ENCODE data around the gene CDK12.
"Not testable (repeated sequence)": the region's sequence is repeated elsewhere in the genome, so short reads cannot be mapped to it uniquely, and the experiment has no call there.

CDK12 gene

DNA sequence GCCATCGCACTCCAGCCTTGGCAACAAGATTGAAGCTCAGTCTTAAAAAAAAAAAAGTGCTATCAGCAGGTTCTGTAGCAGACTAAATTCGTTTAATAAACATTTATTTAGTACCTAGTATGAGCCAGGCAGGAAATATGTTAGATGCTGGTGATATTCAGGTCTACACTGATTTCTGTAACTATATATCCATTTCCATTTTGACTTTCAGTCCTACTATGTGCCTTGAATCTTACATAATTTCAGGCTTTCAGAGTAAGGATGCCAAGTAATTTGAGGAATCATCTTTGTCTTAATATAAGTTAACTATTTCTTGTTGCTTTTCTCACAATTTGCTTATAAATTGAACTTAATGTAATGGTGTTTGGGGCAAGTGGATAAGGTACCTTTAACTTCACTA lies 46.2 kb downstream of the CDK12 start:
- no peak for DNase-seq

DNA sequence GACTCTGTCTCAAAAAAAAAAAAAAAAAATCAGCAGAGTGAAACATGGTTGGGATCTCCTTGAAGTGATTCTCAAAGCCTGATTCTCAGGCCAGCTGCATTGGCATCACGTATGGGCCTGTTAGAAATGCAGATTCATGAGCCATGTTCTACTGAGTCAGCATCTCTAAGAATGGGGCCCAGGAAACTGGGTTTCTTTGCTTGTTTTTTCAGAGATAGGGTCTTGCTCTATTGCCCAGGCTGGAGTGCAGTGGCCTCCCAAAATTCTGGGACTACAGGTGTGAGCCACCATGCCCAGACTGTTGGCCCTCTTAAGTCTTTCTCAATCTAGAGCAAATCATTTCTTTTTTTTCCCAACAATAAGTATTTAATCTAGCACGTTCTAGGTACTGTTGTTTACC lies 47.7 kb downstream of the CDK12 start:
- DNase-seq, result no peak

DNA sequence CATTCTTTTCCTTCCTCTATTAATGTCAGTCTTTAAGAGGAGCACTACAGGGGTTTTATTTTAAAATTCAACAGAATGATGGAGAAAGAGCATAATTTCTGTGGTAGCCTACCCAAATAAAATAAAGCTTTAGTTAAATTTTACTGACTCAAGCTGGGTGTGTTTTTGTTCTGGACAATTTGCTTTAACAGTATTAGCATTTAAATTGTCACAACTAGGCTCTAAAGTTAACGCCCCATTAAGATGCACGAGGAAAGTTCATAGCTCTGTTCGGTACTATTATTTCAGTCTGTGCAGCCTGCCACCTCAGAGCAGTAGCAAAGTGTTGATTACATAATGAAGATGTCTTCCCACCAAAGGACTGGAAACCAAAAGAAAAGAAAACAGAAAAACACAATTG lies 52.0 kb downstream of the CDK12 start:
- no peak for DNase-seq

DNA sequence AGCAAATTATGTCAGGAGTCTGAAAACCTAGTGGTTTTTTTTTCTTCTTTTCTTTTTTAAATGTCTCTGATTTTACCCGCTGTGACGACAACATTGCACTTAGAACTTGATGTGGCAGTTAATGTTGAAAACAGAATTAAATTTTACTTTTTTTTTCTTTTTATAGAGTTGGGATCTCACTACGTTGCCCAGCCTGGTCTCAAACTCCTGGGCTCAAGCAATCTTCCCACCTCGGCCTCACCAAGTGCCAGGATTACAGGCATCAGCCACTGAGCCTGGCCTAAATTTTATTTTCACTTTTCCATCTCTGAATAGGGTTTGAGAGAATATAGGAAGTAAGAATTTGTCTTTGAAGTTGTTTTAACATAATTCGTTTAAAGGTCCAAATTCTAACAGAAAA lies 52.6 kb downstream of the CDK12 start:
- no peak for DNase-seq

DNA sequence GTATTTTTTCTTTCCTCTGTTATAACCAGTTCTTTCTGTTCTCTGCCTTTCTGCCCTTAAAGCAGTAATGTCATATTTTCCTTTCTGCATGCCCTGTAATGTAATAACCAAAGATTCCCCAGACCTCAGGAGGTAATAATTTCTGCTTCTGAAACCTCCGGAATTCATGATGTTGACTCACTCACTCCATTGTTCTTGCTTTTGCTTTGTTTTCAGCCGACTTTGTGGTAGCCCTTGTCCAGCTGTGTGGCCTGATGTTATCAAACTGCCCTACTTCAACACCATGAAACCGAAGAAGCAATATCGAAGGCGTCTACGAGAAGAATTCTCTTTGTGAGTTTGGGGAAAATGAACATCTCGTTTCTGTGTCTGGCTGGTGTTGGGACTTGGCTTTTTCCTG lies 55.9 kb downstream of the CDK12 start:
- DNase-seq, result no peak

DNA sequence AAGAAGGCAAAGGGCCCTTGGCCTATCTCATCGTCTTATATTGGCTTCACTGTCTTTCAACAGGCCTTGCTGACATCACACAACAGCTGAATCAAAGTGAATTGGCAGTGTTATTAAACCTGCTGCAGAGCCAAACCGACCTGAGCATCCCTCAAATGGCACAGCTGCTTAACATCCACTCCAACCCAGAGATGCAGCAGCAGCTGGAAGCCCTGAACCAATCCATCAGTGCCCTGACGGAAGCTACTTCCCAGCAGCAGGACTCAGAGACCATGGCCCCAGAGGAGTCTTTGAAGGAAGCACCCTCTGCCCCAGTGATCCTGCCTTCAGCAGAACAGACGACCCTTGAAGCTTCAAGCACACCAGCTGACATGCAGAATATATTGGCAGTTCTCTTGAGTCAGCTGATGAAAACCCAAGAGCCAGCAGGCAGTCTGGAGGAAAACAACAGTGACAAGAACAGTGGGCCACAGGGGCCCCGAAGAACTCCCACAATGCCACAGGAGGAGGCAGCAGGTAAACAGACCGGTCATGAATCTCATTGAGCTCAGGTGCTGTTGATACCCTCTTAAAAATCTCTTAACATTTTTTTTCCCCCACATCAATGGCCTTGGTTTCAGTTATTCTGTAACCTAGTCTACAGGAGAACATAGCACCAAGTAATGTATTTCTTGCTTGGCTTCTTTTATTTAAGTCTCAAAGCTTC lies 64.7 kb downstream of the CDK12 start:
- DNase-seq, result no peak

DNA sequence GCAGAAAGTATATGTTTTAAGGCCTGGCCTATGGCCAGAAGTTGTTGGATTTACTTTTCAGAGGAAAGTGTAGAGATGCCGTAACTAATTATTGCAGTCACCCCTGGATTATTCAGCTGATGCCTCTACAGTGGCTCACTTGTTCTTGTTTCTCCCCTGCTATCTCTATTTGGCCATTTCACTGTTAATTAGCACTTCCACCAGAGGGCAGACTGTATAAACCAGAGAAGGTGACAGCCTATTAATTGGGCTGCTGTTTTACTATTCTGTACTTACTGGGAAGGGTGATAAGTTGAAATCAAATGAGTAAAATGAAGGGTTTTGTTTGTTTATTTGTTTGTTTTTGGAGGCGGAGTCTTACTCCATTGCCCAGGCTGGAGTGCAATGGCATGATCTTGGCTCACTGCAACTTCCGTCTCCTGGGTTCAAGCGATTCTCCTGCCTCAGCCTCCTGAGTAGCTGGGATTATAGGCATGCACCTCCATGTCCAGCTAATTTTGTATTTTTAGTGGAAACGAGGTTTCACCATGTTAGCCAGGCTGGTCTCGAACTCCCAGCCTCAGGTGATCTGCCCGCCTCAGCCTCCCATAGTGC lies 66.0 kb downstream of the CDK12 start:
- no peak for DNase-seq

DNA sequence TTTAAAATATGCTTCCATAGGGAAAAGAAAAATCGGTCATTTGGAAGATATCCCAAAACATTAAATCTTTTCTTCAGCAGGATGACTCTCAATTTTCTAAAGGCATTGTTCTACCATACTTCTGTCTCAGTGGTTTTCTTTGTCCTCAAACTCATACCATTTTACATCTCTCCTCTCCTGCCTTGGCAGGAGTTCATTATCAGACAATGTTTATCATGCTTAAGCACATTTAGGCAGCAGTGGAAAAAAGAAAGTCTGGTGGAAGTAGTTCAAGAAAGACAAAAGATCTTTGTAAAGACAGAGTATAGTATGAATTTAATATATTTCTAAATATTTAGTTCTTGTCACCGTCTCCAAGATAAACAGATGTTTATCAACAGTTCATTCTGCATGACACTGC lies 68.2 kb downstream of the CDK12 start:
- DNase-seq, result no peak

DNA sequence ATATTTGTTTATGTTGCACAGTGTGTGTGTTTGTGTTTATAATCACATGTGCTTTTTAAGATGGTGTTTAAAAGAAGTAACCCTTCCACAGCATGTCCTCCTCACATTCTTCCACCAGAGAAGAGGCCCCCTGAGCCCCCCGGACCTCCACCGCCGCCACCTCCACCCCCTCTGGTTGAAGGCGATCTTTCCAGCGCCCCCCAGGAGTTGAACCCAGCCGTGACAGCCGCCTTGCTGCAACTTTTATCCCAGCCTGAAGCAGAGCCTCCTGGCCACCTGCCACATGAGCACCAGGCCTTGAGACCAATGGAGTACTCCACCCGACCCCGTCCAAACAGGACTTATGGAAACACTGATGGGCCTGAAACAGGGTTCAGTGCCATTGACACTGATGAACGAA lies 69.2 kb downstream of the CDK12 start:
- no peak for DNase-seq

DNA sequence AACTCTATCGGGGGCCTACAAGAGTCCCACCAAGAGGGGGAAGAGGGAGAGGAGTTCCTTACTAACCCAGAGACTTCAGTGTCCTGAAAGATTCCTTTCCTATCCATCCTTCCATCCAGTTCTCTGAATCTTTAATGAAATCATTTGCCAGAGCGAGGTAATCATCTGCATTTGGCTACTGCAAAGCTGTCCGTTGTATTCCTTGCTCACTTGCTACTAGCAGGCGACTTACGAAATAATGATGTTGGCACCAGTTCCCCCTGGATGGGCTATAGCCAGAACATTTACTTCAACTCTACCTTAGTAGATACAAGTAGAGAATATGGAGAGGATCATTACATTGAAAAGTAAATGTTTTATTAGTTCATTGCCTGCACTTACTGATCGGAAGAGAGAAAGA lies 70.0 kb downstream of the CDK12 start:
- DNase-seq, result no peak

DNA sequence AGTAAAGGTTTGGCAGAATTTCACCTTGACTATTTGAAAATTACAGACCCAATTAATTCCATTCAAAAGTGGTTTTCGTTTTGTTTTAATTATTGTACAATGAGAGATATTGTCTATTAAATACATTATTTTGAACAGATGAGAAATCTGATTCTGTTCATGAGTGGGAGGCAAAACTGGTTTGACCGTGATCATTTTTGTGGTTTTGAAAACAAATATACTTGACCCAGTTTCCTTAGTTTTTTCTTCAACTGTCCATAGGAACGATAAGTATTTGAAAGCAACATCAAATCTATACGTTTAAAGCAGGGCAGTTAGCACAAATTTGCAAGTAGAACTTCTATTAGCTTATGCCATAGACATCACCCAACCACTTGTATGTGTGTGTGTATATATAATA lies 72.6 kb downstream of the CDK12 start:
- no peak for DNase-seq

DNA sequence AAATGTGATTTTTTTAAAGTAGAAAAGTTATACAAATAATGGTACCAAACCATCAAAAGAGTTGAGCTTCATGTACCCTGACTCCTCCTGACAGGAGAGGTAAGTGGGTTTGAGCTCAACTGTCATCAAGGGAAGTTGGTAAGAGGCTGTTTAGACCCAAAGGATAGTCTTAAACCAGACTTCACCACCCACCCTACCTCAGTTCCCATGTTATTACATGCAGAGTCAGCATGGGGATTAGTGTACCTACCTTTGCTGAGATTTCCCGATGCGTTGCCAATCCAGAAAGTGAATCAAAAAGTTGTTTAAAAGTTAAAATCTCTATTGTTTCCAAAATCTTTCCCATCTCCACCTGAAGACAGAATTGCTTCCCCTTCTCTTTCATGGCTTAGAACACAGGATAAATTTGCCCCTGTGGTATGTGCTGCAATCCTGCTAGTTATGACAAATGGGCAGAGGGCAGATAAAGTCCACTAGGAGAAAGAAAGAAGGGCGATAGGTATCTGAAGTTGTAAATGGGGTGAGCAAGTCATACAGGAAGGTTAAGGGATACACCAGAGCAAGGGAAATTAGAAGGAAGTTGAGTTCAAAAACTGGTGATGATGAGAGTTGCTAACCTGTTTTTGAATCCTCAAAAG lies 73.6 kb downstream of the CDK12 start:
- DNase-seq, result no peak

DNA sequence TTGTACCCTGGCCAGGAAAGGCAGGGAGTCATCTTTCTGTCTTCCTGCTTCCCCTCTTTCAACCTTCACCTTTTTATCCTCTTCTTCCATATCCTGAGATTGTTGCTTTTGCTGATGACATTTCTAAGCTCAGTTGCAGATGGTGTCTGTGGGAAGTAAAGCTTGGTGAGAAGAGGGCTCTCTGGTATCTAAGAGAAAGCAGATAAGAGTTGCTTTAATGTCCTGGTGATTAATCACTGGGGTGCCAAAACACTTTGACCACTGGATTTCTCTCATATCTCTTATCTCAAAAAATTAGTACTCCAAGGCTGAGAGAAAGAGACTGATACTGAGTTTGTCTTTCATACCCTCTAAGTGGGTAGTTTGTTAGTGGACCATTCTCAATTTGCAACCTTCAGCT lies 75.2 kb downstream of the CDK12 start:
- DNase-seq, result no peak

DNA sequence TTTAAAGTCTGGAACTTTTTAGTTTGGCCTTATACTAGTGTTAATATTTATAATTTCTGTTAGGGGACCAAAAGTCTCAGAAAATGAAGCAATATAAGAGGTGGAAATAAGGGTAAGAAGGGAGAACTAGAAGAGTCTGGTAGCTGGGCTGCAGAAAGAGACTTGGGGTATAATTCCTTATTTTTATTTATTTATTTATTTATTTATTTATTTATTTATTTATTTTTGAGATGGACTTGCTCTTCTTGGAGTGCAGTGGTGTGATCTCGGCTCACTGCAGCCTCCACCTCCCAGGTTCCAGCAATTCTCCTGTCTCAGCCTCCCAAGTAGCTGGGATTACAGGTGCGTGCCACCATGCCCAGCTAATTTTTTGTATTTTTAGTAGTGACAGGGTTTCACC lies 76.1 kb downstream of the CDK12 start:
- DNase-seq, result not testable (repeated sequence)

DNA sequence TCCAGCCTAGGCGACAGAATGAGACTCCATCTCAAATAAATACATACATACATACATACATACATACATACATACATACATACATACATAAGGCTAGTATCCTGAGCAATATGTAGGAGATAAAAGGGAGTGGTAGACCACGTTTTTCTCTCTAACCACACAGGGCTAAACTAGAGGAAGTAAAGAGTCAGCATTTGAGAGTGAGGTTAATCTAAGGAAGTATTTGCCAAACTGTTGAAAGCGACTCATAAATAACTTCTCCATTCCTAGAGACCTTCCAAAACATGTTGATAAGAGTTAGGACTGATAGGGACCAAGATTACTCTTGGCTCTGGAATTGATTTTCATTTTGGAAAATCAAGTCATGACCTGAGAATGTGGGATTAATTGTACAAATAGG lies 77.6 kb downstream of the CDK12 start:
- DNase-seq, result no peak

DNA sequence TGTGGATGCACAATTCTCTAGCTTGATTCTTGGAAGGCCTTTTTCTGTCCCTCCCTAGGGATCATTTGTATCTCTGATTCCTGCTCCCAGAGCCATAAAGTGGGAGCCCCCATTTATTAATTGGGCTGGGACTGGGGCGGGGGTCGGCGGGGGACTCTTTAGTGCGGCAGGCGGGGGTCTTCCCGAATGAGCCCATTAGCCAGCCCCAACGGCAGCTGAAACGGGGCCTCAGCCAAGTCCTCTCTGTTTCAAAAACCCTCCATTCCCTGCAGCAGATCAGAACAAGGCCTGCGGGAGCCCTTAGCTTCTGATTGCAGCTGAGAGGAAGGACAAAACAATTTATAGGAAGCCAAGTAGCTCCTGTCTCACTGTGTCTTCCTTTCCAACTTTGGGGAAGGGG lies 79.3 kb downstream of the CDK12 start:
- DNase-seq, result no peak

DNA sequence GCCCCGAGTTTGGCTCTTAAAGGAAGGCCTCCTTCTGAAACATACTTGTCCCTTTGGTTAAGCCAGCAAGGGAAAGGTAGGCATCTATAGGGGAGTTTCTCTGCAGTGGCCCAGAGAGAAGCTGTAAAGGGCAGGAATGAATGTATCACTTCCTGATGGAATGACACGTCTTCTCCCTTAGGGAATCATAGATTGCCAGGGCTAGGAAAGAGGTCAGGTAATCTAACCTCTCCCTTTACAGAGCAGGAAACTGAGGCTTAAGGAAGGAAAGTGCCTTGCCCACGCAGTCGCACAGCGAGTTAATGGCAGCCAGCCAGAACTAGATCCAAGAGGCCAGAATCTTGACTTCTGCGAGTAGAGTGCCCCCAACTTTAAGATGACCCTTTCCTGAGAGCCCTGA lies 80.4 kb downstream of the CDK12 start:
- no peak for DNase-seq

DNA sequence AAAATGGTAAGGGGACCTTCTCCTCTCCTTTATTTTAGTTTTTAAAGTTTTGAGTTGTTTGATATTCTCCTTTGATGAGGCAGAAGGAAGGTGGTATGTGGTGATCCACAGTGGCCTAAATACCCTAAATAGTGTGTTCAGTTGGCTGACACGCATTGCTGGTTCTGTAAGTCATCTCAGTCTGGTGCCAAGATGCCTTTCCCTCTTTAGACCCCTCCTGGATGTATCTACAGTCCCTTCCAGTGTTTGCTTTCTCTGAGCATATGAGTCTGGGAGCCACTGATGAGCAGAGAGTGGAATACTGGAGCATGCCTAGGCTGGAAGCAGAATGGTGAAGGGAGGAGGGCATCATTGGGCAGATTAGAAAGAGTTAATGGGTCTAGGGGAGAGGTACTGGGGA lies 81.9 kb downstream of the CDK12 start:
- no peak for DNase-seq

DNA sequence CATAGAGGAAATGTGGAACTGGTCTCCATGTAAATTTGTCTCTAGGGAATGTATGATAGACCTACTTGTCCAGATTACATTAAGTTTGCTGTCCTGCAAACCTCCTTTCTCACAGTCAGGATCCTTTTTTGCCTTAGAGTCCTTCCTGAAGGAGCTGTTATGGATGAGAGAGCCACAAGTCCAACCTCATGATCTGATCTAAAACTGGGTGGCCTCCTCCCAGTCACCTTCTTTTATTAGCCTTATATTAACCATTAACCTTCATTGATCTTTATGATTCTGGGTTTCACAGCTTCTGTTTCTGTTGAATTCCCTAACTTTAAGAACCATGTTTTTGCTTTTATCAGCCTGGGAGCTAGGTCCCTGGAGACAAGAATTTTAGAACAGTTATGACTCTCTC lies 82.4 kb downstream of the CDK12 start:
- DNase-seq, result no peak

DNA sequence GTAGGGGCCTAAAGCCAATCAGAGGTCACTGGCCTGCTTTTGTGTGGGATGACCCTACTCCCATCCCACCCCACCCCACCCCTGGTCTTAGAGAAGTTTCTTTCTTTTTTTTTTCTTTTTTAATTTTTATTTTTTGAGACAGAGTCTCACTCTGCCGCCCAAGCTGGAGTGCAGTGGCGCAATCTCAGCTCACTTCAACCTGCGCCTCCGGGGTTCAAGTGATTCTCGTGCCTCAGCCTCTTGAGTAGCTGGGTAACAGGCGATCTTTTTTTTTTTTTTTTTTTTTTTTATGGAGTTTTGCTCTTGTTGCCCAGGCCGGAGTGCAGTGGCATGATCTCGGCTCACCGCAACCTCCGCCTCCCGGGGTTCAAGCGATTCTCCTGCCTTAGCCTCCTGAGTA lies 83.1 kb downstream of the CDK12 start:
- not testable (repeated sequence) for DNase-seq

DNA sequence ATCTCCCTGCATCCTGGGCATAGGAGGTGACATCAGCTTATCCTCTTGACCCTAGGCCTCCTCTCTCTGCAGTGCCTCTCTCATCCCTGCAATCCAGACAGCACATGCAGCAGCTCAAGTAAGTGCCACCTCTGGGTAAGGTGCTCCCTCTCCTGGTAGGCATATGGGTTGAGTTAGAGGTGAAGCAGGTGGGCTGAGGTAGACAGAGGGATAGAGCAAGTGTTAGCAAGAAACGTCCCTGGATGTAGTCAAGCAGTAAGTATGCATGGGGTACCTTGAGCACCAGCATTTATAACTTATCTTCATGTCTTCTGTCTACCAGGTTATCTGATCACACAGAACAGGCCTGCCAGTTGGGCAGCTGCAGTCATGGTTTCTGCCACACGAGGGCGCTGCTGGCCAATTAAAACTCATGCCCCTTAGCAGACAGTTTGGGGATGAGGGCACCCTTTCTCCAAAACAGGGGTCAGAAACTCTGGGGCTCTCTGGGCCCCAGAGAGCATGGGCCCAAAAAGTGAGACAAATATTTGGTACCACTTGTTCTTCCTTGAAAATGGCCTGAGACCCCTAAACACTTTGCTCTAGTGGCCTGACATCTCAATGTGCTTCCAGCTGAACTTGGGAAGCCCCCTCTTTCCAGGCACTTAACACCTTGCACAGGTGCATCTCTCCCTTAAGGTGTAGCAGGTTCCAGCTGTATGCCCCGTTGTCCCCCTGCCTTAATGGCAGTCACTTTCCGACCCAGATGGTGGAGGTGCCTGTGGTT lies 86.6 kb downstream of the CDK12 start:
- peak; percentile 84 for DNase-seq

DNA sequence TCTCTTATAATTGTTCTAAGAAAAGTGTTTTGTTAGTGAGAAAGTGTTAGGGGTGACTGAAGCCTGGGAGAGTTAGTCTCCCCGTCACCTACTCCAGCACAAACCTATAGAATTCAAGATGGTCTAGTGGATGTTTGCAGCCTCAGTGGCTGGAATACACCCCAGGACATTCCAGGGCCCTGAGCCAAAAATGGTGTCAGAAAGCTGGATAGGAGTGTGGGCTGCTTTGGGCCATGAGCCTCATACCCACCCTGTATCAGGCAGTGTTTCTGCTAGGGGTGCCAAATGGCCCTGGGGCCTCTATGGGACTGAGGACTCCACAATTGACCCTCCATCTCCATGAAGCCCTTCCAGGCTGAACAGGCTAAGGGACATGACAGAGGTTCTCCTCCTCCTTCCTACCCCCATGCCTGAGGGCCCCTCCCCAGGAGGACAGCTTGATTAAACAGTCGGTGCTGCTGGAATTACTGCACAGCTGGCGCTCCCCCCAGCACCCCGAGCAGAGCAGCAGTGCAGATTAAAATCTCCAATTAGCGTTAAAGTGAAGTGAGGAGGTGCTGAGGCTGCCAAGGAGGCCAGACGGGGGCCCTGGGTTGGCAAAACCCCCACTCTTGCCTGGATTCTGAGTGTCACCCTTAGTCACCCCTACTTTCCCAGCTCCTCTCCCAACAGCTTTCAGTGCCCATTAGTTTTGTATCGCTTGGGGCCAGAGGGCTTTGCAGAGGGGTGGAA lies 87.4 kb downstream of the CDK12 start:
- DNase-seq, result no peak
